ENCODE results near the gene SASH1. TPM values are rescaled to one million over a fixed set of nuclear protein-coding genes. Genes with fewer than 3 reads are reported as not detected.

The SASH1 gene
- total RNA-seq, 1 experiment from 2014 or later: 42.0 TPM

- POLR2A ChIA-PET: no interaction called here
These were observed 30.5 kb upstream of the SASH1 start for GRCh38 chr6:148311966-148312669.

GRCh38 chr6:148313488-148313887, 29.1 kb upstream of the SASH1 start:
- POLR2A ChIA-PET: no interaction called here
- Histone ChIP-seq H3K9me3 (no peaks in the 10 kb centered on the region), H3K4me1 (peaks cover 13% of the 10 kb centered on the region), H3K36me3 (ENCODE audit: control insufficient read depth, insufficient read depth, low read length) (no peaks in the 10 kb centered on the region), H3K4me3 (ENCODE audit: low read depth, low read length) (no peak overlapping the region), H3K27me3 (replicated peaks; ENCODE audit: control insufficient read depth, insufficient read depth, low read length) (no peaks in the 10 kb centered on the region)
- intact Hi-C loops (cut with micrococcal nuclease; ENCODE audit: unreplicated experiment): no loop called here
- H3K27me3 Mint-ChIP-seq (ENCODE audit: insufficient read depth, unreplicated experiment): no peaks in the 10 kb centered on the region
- TF ChIP-seq CTCF (IDR thresholded peaks at IDR 0.05; ENCODE audit: insufficient read depth in 1 of 2, low read depth in 1 of 2, low read length in 1 of 2, severe bottlenecking in 1 of 2, unreplicated experiment in 1 of 2): no peak
- H3K9me3 Mint-ChIP-seq (ENCODE audit: unreplicated experiment): no peaks in the 10 kb centered on the region
- CTCF ChIA-PET: no interaction called here
- H3K4me1 Mint-ChIP-seq (ENCODE audit: low read depth, unreplicated experiment): peaks cover 13% of the 10 kb centered on the region
- BruUV-seq (replicated peaks): no TSS peak
- DNase-seq: no peak
- H3K4me3 Mint-ChIP-seq (ENCODE audit: unreplicated experiment): no peak overlapping the region
- no peaks in the 10 kb centered on the region for H3K36me3 Mint-ChIP-seq (ENCODE audit: insufficient read depth, unreplicated experiment)
- no peak overlapping the region for H3K27ac Mint-ChIP-seq (ENCODE audit: unreplicated experiment)

More at GRCh38 chr6:148311966-148312669, 30.5 kb upstream of the SASH1 start:
- no peak for TF ChIP-seq CTCF (IDR thresholded peaks at IDR 0.05; ENCODE audit: insufficient read depth in 1 of 2, low read depth in 1 of 2, low read length in 1 of 2, severe bottlenecking in 1 of 2, unreplicated experiment in 1 of 2)
- no peaks in the 10 kb centered on the region for H3K9me3 ChIP-seq
- Mint-ChIP-seq H3K9me3 (ENCODE audit: unreplicated experiment) (no peaks in the 10 kb centered on the region), H3K4me1 (ENCODE audit: low read depth, unreplicated experiment) (peaks cover 14% of the 10 kb centered on the region), H3K36me3 (ENCODE audit: insufficient read depth, unreplicated experiment) (no peaks in the 10 kb centered on the region), H3K4me3 (ENCODE audit: unreplicated experiment) (no peak overlapping the region), H3K27ac (ENCODE audit: unreplicated experiment) (no peak overlapping the region), H3K27me3 (ENCODE audit: insufficient read depth, unreplicated experiment) (no peaks in the 10 kb centered on the region)
- no TSS peak for BruUV-seq (replicated peaks)
- H3K4me3 ChIP-seq (ENCODE audit: low read depth, low read length): no peak overlapping the region
- no peaks in the 10 kb centered on the region for H3K36me3 ChIP-seq (ENCODE audit: control insufficient read depth, insufficient read depth, low read length)
- no peak for DNase-seq
- peaks cover 16% of the 10 kb centered on the region for H3K4me1 ChIP-seq
- intact Hi-C loops (cut with micrococcal nuclease; ENCODE audit: unreplicated experiment): no loop called here
- CTCF ChIA-PET: no interaction called here
- no peaks in the 10 kb centered on the region for H3K27me3 ChIP-seq (replicated peaks; ENCODE audit: control insufficient read depth, insufficient read depth, low read length)

GRCh38 chr6:148316308-148316707, 26.3 kb upstream of the SASH1 start:
- Histone ChIP-seq H3K36me3 (ENCODE audit: control insufficient read depth, insufficient read depth, low read length) (no peaks in the 10 kb centered on the region), H3K4me1 (peaks cover 8% of the 10 kb centered on the region), H3K27me3 (replicated peaks; ENCODE audit: control insufficient read depth, insufficient read depth, low read length) (no peaks in the 10 kb centered on the region), H3K9me3 (no peaks in the 10 kb centered on the region), H3K4me3 (ENCODE audit: low read depth, low read length) (no peak overlapping the region)
- ChIA-PET POLR2A (no interaction called here), CTCF (interaction anchor here (0.5 kb wide), 1 partner anchor 52 kb away, joined by 3 read pairs; no protein-coding TSS in a partner anchor)
- Mint-ChIP-seq H3K9me3 (ENCODE audit: unreplicated experiment) (no peaks in the 10 kb centered on the region), H3K36me3 (ENCODE audit: insufficient read depth, unreplicated experiment) (no peaks in the 10 kb centered on the region), H3K27me3 (ENCODE audit: insufficient read depth, unreplicated experiment) (no peaks in the 10 kb centered on the region), H3K4me1 (ENCODE audit: low read depth, unreplicated experiment) (peaks cover 6% of the 10 kb centered on the region), H3K4me3 (ENCODE audit: unreplicated experiment) (no peak overlapping the region), H3K27ac (ENCODE audit: unreplicated experiment) (no peak overlapping the region)
- BruUV-seq (replicated peaks): no TSS peak
- no peak for DNase-seq
- intact Hi-C loops (cut with micrococcal nuclease; ENCODE audit: unreplicated experiment): no loop called here
- TF ChIP-seq CTCF (IDR thresholded peaks at IDR 0.05; ENCODE audit: insufficient read depth in 1 of 2, low read depth in 1 of 2, low read length in 1 of 2, severe bottlenecking in 1 of 2, unreplicated experiment in 1 of 2): no peak
